GM12892 (cell line): ENCODE data around the gene IGDCC3.

ENCODE experiments used
- DNase-seq: peaks from one replicate; pipeline ENCODE4 v3.0.0; 2011; ENCODE audit not compliant: insufficient read length
- FAIRE-seq: peaks from 2 replicates; lab custom pipeline; 2011; peaks lifted over from hg19 to GRCh38; lab: Jason Lieb, UNC
- POLR2A ChIP-seq: IDR thresholded peaks from 2 replicates; pipeline ENCODE4 v1.6.1; 2011; ENCODE audit warnings: low read depth, low read length, control low read depth
- POLR2AphosphoS5 ChIP-seq: IDR thresholded peaks from 2 replicates; pipeline ENCODE4 v1.6.1; 2011; ENCODE audit warnings: low read depth, low read length, control low read depth
- TAF1 ChIP-seq: IDR thresholded peaks from 2 replicates; pipeline ENCODE4 v1.6.1; 2011; ENCODE audit warnings: low read depth, mild to moderate bottlenecking, control low read depth, low read length, borderline replicate concordance

The IGDCC3 gene

DNA sequence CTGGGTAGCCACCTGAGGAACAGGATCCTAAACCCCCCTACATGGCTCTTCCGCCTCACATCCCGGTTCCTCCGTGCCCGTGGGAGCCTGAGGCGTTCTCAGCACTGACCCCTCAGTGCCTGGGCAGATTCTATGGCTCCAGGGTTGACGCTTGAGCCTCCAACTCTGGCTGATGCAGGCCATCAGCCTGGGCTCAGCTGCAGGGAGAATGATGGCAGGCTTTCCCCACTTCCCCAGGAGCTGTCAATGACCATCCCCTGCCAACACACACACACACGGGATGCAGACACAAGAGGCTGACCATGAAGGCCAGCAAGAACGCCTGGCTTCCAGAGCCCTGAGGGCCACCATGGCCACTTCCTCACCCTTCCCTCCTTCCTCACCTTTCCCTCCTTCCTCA, 15.8 kb upstream of the IGDCC3 start:
- no peak for FAIRE-seq
- DNase-seq = no peak
- TF ChIP-seq POLR2AphosphoS5 (no peak), POLR2A (no peak), TAF1 (no peak)

DNA sequence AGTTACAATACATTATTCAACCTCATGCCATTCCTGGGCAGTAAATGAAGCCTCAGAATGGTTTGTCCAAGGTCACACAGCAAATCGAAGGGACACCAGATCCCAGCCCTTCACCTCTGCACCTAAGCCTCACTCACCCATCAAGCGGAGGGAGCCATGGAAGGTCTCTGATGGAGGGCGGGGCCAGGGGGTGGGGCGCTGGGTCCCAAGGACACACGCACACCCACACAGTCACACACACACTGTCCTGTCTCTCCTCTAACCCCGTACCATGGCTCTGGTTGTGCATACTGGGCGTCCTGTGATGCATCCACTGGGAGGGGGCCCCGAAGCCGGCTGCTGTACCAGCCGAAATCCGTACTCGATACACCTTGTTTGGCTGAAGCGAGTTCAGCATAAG, 15.3 kb upstream of the IGDCC3 start:
- FAIRE-seq (no peak), DNase-seq (no peak)
- TF ChIP-seq POLR2AphosphoS5 = no peak
- no peak for TF ChIP-seq TAF1
- TF ChIP-seq POLR2A = no peak

DNA sequence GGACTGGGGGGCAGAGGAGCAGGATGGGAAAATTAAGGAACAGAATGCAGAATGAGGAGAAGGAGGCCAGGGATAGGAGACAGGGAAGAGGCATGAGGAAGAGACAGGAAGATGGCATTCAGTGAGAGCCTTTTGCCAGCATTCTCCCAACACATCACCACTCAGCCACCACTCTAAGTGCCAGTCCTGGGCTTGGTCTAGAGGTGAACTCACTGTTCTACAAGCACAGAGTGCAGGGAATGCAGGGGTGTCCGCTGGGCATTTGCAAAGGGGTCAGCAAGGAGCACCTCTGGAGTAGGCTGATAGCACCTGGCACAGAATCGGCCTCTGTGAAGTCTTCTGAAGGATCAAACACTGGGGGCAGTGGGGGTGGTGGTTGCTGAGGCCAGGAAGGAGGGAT, 14.6 kb upstream of the IGDCC3 start:
- no peak for FAIRE-seq
- TF ChIP-seq POLR2AphosphoS5 (no peak), TAF1 (no peak), POLR2A (no peak)
- no peak for DNase-seq

DNA sequence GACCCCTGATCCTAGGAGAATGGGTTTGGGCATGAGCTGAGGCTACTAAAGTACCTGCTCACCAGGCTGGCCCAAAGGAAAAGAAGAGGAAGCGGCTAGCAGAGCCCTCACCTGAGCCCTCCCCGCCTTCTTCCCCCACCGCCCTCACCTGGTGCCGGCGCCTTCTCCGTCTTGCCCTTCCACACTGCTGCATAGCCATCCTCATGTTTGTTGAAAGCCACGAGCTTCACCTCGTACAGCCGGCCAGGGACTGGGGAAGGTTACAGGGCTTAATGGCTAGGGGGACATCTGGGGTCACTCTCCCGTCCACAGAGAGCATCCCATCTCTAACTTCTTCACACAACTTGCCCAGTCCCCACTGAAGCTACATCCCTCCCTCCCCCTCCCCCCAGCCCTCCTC, 13.9 kb upstream of the IGDCC3 start:
- DNase-seq = no peak
- no peak for FAIRE-seq
- no peak for TF ChIP-seq TAF1
- TF ChIP-seq POLR2AphosphoS5 = no peak
- TF ChIP-seq POLR2A = no peak

DNA sequence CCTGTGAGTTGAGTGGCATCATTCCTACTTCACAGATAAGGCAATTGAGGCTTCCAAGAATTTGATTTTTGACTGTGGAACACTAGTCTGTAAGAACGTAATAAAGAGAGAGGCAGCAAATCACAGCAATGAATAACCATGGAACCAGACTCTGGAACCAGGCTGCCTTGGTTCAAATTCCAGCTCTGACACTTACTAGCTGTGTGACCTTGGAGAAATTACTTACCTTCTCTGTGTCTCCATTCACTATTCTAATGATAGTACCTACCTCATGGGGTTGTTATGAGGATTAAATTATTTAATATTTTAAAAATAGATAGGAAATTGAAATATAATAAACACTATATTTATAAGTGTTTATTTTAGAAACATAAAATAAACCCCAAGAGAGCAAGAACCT, 12.6 kb upstream of the IGDCC3 start:
- TF ChIP-seq TAF1 (no peak), POLR2AphosphoS5 (no peak), POLR2A (no peak)
- DNase-seq = no peak
- no peak for FAIRE-seq

DNA sequence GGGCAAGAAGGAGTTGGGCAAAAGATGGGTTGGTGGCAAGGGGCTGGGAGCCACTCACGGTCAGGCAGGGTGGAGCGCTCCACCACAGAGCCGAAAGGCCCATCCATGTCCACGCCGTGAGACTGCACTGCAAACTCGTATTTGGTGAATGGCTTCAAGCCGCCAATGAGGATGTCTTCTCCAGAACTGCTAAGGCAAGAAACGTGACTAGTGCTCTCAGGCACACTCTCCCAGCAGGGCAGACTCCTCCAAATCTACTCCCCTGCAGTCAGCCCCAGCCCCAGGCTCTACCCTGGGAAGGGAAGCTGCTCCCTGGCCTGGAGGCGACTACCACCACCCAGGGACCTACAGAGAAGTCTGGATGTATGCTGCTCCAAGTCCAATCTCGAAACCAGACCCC, 11.4 kb upstream of the IGDCC3 start:
- TF ChIP-seq TAF1 = no peak
- TF ChIP-seq POLR2A = no peak
- FAIRE-seq (no peak), DNase-seq (no peak)

DNA sequence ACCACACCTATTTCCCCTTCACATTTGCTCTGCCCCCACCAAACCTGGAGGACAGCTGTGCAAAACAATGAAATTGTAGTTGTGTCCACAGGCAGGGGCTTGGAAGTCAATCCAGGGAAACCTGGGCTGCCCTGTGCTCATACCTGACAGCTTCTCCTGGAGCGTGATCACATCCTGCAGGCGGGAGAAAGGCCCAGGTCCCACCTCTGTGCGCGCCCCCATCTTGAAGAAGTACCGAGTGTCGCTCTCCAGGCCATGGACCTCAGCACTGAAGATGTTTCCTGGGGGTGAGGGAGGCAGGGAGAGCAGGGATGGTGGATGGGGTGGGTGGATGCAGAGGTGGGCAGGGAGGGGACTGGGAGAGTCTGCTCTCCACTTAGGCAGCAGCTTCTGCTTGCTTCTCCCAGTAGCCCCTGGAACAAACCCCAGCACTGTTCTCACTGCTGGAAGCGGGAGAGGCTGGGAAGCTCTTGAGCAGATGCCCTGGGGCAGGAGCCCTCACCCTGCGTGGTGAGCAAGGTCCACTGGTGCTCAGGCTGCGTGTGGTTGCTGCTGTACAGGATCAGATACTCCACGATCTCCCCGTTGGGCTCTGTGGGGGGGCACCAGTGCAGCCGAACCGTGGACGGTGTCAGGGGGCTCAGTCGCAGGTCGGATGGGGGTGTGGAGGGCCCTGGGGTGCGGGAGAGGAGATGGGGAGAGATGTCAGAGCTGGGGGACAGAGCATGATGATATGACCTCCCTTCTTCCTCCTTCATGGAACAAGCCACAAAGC, 10.7 kb upstream of the IGDCC3 start:
- DNase-seq = no peak
- FAIRE-seq = no peak
- TF ChIP-seq POLR2AphosphoS5 = no peak
- TF ChIP-seq TAF1 = no peak
- no peak for TF ChIP-seq POLR2A

DNA sequence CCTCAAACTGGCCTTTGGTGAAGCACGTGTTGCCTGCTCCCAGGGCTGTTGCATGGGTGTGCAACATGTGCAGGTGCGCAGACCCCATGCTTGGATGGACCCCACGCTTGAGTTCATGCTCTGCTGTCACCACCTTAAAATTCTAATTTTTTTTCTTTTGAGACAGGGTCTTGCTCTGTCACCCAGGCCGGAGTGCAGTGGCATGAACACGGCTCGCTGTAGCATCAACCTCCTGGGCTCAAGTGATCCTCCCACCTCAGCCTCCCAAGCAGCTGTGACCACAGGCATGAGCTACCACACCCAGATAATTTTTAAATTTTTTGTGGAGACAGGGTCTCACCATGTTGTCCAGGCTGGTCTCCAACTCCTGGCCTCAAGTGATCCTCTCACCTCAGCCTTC, 9.1 kb upstream of the IGDCC3 start:
- FAIRE-seq (no peak), DNase-seq (no peak)
- no peak for TF ChIP-seq TAF1
- TF ChIP-seq POLR2A = no peak
- no peak for TF ChIP-seq POLR2AphosphoS5

DNA sequence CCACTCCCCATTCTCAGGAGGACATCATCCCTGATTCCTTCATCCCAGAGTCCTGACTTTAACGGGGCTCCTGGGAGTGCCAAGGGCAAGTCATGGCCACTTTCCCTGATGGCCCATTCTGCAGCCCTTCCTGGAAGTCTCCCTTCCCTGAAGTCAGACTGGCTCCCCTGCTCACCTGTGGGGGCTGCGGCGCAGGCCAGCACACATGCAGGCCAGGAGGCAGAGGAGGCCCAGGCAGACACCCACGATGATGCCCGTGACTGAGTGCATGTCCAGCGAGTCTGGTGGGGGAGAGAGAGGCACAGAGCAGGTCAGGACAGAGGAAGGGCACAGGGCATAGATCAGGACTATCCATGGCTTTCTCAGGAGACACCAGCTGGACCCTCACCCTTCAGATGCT, 8.6 kb upstream of the IGDCC3 start:
- FAIRE-seq = no peak
- no peak for DNase-seq
- TF ChIP-seq TAF1 (no peak), POLR2AphosphoS5 (no peak), POLR2A (no peak)

DNA sequence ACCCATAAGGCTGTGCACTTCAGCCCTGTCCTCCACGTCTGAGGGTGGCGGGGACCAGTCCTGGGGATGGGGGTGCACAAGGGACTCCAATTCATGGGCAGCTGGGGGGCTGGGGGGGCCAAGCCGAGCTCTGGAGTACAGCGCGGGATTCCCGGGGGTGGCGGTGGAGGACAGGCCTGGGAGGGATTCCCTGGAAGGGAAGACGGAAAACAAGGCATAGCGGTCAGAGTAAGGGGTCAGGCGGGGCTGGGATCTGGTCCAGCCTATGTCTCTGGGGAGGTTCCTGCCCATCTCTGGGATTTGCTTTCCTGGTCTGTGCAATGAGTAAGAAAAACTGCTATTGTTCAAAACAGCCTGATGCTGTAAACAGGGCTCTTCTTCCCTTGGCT, 8.1 kb upstream of the IGDCC3 start:
- DNase-seq (no peak), FAIRE-seq (no peak)
- TF ChIP-seq TAF1 (no peak), POLR2AphosphoS5 (no peak), POLR2A (no peak)

DNA sequence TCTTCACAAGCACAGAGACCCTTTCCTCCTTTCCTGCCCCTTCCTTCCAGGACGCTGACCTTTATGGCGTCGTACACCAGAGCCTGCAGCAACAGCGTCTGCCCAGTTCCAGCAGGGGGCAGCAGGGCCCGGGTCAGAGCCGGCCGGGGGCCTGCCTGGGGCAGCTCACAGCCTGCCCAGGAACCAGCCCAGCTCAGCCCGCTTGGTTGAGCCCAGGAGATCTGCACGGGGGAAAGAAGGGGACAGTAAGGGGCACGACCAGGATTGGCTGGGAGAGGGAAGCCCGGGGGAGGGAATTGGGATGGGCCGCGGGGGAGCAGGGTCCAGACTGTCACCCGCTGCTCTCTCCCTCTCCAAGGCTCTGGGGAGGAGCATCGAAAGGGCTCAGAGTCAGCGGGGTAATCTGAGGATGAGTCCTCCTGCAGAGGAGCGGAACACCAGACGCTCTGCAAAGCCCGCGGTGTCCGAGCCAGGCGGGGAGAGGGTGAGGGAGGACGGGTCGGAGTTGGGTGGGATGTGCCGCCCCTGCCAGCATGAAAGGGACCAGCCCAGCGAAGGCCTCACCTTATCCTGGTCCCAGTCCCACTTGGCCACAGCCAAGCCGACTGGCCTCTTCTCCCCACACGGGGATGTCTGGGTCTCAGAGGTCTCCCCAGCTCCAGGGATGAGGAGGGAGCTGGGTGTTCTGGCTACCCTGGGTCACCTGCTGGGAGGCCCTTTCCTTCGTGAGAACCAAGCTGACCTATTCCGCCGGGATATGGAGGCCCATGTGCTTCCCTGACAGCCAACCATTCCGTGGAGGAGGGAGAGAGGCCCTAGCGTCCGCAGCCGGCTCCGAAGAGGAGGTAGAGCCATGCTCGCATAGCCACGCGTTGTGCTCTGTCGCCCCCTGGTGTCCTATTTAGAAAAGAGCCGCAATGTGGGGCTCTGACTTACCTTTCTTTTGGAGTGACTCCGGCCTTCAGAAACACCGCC, 7.4 kb upstream of the IGDCC3 start:
- FAIRE-seq = peak; percentile 92
- TF ChIP-seq POLR2AphosphoS5 (no peak), POLR2A (no peak), TAF1 (no peak)
- DNase-seq = peak; percentile 95

DNA sequence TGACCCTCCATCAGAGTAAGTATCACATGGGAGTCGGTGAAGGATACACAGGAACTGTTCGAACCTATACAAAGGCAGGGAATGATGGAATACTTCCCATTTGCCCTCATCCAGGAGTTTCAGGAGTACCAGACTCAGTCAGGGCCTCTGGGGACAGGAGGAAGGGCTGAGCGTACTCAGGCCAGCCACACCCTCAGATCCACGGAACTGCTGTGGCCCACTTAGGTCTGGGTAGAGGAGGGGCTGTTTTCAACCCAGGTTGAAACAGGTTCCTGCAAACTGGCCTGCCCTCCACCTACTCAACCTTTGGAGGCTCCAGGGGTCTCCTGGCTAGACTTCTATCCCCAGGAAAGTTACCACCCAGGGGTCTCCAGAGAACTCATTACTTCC, 6.7 kb upstream of the IGDCC3 start:
- TF ChIP-seq POLR2AphosphoS5 (no peak), TAF1 (no peak), POLR2A (no peak)
- FAIRE-seq (no peak), DNase-seq (no peak)

DNA sequence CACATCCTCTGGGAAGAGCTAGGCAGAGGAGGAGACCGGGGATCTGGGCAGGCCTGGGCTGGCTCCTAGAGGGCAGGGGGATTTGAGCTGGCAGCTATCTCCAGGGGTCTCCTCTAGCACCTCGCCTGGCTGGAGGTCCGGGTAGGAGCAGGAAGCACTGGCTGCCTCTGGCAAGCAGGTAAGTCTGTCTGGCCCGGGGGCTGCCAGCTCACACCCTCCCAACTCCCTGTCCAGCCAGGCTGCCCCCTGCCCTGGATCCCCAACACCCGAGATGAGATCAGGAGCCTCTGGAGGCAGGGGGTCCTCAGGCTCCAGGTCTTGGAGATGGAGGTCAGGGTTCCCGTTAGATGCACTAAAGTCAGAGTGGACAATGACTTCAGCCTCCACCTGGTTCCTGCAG, 6.2 kb upstream of the IGDCC3 start:
- DNase-seq = no peak
- no peak for FAIRE-seq
- TF ChIP-seq TAF1 (no peak), POLR2A (no peak), POLR2AphosphoS5 (no peak)
